ENCODE data around the gene DNASE1. TPM values are rescaled to one million over a fixed set of nuclear protein-coding genes. Genes with fewer than 3 reads are reported as not detected.
"Not testable (repeated sequence)": the region's sequence is repeated elsewhere in the genome, so short reads cannot be mapped to it uniquely, and the experiment has no call there.

Gene DNASE1
- total RNA-seq, 1 donor from 2014 or later: 14.3 TPM

DNA sequence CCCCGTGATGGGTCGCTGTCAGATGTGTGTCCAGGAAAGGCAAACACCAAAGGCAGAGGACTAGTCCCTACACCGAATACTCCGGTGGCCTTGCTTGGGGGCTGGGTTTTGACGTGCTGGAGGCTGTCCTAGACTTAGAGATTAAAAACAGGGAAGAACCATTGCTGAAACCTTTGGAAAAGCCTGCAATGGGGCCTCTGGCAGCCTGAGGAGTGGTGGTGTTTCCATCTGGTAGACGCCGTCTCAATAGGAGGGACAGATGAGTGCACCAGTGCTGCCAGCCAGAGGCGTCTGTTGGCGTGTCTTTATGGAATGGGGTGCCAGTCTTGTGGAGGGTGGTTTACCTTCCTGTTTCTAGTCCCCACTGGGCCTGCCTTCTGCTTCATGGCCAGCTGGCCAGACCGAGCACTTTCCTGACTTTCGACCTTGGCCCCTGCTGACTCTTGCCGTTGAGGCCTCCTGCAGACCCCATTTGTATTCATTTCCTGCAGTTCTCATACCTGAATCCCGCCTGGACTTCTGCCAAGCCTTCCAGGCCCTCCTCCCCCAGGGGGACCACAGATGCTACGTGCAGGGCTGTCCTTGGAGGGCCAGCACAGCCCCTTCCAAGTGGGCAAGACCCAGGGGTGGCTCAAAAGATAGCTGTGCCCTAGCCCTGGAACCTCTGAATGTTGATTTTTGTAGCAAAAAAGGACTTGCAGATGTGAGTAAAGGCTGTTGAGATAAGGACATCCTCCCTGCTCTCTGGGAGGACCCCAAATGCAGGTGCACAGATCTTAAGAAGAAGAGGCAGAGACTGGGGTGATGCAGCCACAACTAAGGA is 1.9 kb upstream of the DNASE1 start:
- intact Hi-C loops (cut with DNase I): no loop called here
- Histone ChIP-seq H3K27me3 (ENCODE audit: low read depth) (no peaks in the 10 kb centered on the region), H3K9me3 (no peaks in the 10 kb centered on the region), H3K27ac (no peak overlapping the region), H3K36me3 (peaks cover 40% of the 10 kb centered on the region), H3K4me3 (no peak overlapping the region), H3K4me1 (no peaks in the 10 kb centered on the region)
- TF ChIP-seq, protein P1, sequence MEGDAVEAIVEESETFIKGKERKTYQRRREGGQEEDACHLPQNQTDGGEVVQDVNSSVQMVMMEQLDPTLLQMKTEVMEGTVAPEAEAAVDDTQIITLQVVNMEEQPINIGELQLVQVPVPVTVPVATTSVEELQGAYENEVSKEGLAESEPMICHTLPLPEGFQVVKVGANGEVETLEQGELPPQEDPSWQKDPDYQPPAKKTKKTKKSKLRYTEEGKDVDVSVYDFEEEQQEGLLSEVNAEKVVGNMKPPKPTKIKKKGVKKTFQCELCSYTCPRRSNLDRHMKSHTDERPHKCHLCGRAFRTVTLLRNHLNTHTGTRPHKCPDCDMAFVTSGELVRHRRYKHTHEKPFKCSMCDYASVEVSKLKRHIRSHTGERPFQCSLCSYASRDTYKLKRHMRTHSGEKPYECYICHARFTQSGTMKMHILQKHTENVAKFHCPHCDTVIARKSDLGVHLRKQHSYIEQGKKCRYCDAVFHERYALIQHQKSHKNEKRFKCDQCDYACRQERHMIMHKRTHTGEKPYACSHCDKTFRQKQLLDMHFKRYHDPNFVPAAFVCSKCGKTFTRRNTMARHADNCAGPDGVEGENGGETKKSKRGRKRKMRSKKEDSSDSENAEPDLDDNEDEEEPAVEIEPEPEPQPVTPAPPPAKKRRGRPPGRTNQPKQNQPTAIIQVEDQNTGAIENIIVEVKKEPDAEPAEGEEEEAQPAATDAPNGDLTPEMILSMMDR (IDR thresholded peaks at IDR 0.05): no peak
- DNase-seq (peak; percentile 20), ATAC-seq (no peak)

DNA sequence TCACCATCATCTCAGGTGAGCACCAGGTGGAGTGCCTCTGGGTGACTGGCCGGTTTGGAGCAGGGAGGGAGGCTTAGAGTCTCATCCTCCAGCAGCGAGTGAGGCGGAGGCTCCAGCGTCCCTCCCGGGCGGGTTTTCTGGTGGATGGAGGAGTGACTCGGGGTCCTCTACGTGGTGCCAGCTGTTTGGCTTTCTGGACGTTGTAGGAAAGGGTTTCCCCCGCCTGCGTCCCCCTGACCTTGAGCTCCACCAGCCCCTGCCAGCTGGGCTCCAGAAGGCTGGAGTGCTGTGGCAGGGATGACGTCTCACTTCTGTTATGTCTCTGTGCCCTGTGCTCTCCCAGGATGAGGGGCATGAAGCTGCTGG is 522 bp downstream of the DNASE1 start:
- peaks cover 64% of the 10 kb centered on the region for H3K36me3 ChIP-seq
- H3K4me1 ChIP-seq: no peaks in the 10 kb centered on the region
- intact Hi-C loops (cut with DNase I): no loop called here
- no peaks in the 10 kb centered on the region for H3K27me3 ChIP-seq (ENCODE audit: low read depth)
- DNase-seq (peak; percentile 25), ATAC-seq (no peak)
- H3K27ac ChIP-seq: no peak overlapping the region
- TF ChIP-seq, protein P1 (IDR thresholded peaks at IDR 0.05): no peak
- no peak overlapping the region for H3K4me3 ChIP-seq
- H3K9me3 ChIP-seq: no peaks in the 10 kb centered on the region

DNA sequence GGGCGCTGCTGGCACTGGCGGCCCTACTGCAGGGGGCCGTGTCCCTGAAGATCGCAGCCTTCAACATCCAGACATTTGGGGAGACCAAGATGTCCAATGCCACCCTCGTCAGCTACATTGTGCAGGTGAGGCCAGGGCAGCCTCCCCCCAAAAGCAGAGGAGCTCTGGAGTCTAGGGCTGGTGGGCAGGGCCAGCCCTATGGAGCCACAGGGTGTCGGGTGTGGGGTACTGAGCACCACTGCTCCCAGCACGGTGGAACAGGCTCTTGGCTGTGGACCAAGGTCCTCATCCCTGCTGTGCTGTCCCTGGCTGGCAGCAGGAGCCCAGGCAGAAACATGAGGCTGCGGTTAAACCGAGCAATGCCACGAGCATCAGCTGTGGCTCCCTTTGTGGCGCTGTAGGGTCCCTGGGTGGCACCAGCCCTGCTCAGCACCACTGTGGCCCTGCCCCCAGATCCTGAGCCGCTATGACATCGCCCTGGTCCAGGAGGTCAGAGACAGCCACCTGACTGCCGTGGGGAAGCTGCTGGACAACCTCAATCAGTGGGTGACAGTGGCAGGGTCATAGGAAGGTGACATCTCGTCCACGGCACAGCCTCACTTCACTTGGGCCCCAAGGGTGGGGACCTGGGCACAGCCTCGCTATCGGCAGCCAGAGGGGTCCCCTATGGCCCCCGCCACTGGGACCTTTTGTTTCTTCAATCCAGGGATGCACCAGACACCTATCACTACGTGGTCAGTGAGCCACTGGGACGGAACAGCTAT is 1.1 kb downstream of the DNASE1 start:
- no peak overlapping the region for H3K27ac ChIP-seq
- TF ChIP-seq, protein P1 (IDR thresholded peaks at IDR 0.05): no peak
- no peaks in the 10 kb centered on the region for H3K4me1 ChIP-seq
- no peak overlapping the region for H3K4me3 ChIP-seq
- peaks cover 69% of the 10 kb centered on the region for H3K36me3 ChIP-seq
- peak; percentile 24 for DNase-seq
- no peaks in the 10 kb centered on the region for H3K9me3 ChIP-seq
- ATAC-seq: peak in 1 of 2 donors; percentile 8
- intact Hi-C loops (cut with DNase I): no loop called here
- H3K27me3 ChIP-seq (ENCODE audit: low read depth): no peaks in the 10 kb centered on the region

DNA sequence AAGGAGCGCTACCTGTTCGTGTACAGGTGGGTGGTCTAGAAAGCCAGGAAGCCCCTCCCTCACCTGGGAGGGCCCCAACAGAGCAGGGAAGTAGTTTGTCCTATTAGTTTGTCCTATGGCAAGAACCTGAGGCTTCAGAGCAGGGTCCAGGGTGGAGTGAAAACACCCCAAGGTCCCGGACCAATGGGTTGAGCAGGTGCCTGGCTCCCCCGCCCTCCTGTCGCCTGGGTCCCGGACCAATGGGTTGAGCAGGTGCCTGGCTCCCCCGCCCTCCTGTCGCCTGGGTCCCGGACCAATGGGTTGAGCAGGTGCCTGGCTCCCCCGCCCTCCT is 1.6 kb downstream of the DNASE1 start:
- H3K4me1 ChIP-seq; intact Hi-C loops (cut with DNase I); H3K9me3 ChIP-seq; H3K27me3 ChIP-seq (ENCODE audit: low read depth); H3K27ac ChIP-seq; ATAC-seq; H3K4me3 ChIP-seq: not testable (repeated sequence)
- peak; percentile 8 for DNase-seq
- peaks cover 70% of the 10 kb centered on the region for H3K36me3 ChIP-seq

DNA sequence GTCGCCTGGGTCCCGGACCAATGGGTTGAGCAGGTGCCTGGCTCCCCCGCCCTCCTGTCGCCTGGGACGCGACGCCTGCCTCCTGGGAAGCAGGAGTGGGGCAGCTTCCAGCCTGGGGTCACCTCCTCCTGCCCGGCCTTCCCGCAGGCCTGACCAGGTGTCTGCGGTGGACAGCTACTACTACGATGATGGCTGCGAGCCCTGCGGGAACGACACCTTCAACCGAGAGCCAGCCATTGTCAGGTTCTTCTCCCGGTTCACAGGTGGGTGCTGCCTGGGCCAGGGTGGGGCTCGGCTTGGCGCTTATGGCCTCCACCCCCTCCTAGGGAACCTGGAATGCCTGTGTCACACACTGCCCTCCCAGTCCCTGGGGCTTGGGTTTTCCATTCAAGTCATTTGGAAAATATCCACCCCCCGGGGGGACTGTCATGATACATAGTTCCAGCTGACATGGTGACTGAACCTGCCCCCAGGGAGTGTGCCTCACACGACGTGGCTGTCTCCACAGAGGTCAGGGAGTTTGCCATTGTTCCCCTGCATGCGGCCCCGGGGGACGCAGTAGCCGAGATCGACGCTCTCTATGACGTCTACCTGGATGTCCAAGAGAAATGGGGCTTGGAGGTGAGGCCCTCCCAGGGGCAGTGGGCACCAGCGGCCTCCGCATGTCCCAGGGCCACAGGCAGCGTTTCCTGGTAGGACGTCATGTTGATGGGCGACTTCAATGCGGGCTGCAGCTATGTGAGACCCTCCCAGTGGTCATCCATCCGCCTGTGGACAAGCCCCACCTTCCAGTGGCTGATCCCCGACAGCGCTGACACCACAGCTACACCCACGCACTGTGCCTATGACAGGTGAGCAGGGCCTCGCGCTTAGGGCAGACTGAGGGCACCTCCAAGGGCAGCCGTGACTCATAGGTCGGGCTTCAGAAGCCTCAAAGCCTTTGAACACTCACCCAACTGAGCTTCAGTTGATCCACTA is 2.3 kb downstream of the DNASE1 start:
- ATAC-seq: no peak
- H3K36me3 ChIP-seq: peaks cover 70% of the 10 kb centered on the region
- no peaks in the 10 kb centered on the region for H3K9me3 ChIP-seq
- no peaks in the 10 kb centered on the region for H3K27me3 ChIP-seq (ENCODE audit: low read depth)
- H3K4me1 ChIP-seq: no peaks in the 10 kb centered on the region
- intact Hi-C loops (cut with DNase I): no loop called here
- peak; percentile 30 for DNase-seq
- TF ChIP-seq, protein P1 (IDR thresholded peaks at IDR 0.05): no peak
- no peak overlapping the region for H3K4me3 ChIP-seq
- H3K27ac ChIP-seq: no peak overlapping the region
